RCC 7860 (cell line): ENCODE results near the gene TTLL11.

Experiments
- DNase-seq: peaks from one replicate; pipeline ENCODE4 v3.0.0-alpha.2; 2015; ENCODE audit warnings: low spot score
- FAIRE-seq: peaks from 2 replicates; lab custom pipeline; 2012; peaks lifted over from hg19 to GRCh38; lab: Jason Lieb, UNC

TTLL11 gene

GRCh38 chr9:121840838-121841760 lies 252.0 kb downstream of the TTLL11 start:
- DNase-seq (no peak), FAIRE-seq (no peak)

GRCh38 chr9:121839726-121840500 lies 253.2 kb downstream of the TTLL11 start:
- DNase-seq (no peak), FAIRE-seq (no peak)

- no peak for FAIRE-seq
Measured at GRCh38 chr9:121838746-121839669, 254.1 kb downstream of the TTLL11 start.

GRCh38 chr9:121837113-121837961 lies 255.8 kb downstream of the TTLL11 start:
- DNase-seq (no peak), FAIRE-seq (no peak)

More at GRCh38 chr9:121838746-121839669, 254.1 kb downstream of the TTLL11 start:
- no peak for DNase-seq

- no peak for FAIRE-seq
Measured at GRCh38 chr9:121836366-121836885, 256.7 kb downstream of the TTLL11 start.

GRCh38 chr9:121835587-121836365 lies 257.3 kb downstream of the TTLL11 start:
- FAIRE-seq = no peak
- peak; percentile 13 for DNase-seq

More at GRCh38 chr9:121836366-121836885, 256.7 kb downstream of the TTLL11 start:
- DNase-seq = no peak

- DNase-seq = no peak
- no peak for FAIRE-seq
Measured at GRCh38 chr9:121833061-121833460, 260.0 kb downstream of the TTLL11 start.

- DNase-seq = no peak
- FAIRE-seq = no peak
Measured at GRCh38 chr9:121831869-121832268, 261.2 kb downstream of the TTLL11 start.

- DNase-seq = no peak
- FAIRE-seq = no peak
Measured at GRCh38 chr9:121830441-121831140, 262.5 kb downstream of the TTLL11 start.

- FAIRE-seq = no peak
- no peak for DNase-seq
Measured at GRCh38 chr9:121827251-121827967, 265.7 kb downstream of the TTLL11 start.

- FAIRE-seq (no peak), DNase-seq (no peak)
Measured at GRCh38 chr9:121826711-121827110, 266.4 kb downstream of the TTLL11 start.

GRCh38 chr9:121825031-121825691 lies 267.9 kb downstream of the TTLL11 start:
- FAIRE-seq = no peak
- DNase-seq = no peak

- FAIRE-seq = no peak
- no peak for DNase-seq
Measured at GRCh38 chr9:121824651-121825030, 268.5 kb downstream of the TTLL11 start.

- FAIRE-seq = no peak
- DNase-seq = no peak
Measured at GRCh38 chr9:121823451-121824169, 269.5 kb downstream of the TTLL11 start.

- no peak for FAIRE-seq
- DNase-seq = no peak
Measured at GRCh38 chr9:121822093-121823085, 270.7 kb downstream of the TTLL11 start.
